DND-41 (cell line): ENCODE results near the gene EMC8.

ENCODE experiments used
- CTCF ChIP-seq: IDR thresholded peaks from 2 replicates; pipeline ENCODE4 v1.5.1; 2012; ENCODE audit warnings: borderline replicate concordance, low read length, moderate library complexity, mild to moderate bottlenecking; ENCODE audit not compliant: poor library complexity, severe bottlenecking; ENCODE audit errors: extremely low read depth
- EZH2 ChIP-seq: IDR thresholded peaks from 3 replicates; pipeline ENCODE4 v1.6.1; 2012; ENCODE audit warnings: borderline replicate concordance, low read depth, mild to moderate bottlenecking, moderate library complexity, low read length, inconsistent platforms; ENCODE audit not compliant: severe bottlenecking

GRCh38 chr16:85785927-85786326, 13.4 kb downstream of the EMC8 start:
- no peak for TF ChIP-seq CTCF
- no peak for TF ChIP-seq EZH2
